ENCODE measurements around the gene ACSS1.

DNA sequence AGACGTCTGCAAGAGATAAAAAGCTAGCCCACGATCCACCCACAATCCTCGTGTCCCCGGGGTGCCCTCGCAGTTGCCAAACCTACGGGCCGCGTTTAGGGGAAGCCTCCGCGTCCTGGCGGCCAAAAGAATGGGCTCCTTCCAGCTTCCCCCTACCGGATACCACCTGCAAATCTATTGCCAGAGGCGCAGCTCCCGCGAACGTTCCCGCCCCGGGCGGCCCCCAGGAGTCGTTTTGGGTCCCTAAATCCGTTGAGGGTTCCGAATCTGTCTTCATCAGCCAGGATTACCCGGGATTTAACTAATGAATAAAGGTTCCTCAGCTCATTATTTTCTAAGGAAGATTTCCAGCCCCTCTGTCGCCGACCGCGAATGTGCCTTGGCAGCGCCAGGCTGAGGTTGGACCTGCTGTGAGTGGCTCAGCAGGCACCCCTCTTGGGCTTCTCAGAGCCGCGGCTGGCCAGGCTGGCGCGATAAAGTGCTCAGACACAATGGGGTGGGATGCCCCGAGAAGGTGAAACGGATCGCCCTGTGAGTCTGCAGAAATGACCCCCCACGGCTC is 26.8 kb upstream of the ACSS1 start:
- TF ChIP-seq, protein P1, sequence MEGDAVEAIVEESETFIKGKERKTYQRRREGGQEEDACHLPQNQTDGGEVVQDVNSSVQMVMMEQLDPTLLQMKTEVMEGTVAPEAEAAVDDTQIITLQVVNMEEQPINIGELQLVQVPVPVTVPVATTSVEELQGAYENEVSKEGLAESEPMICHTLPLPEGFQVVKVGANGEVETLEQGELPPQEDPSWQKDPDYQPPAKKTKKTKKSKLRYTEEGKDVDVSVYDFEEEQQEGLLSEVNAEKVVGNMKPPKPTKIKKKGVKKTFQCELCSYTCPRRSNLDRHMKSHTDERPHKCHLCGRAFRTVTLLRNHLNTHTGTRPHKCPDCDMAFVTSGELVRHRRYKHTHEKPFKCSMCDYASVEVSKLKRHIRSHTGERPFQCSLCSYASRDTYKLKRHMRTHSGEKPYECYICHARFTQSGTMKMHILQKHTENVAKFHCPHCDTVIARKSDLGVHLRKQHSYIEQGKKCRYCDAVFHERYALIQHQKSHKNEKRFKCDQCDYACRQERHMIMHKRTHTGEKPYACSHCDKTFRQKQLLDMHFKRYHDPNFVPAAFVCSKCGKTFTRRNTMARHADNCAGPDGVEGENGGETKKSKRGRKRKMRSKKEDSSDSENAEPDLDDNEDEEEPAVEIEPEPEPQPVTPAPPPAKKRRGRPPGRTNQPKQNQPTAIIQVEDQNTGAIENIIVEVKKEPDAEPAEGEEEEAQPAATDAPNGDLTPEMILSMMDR (IDR thresholded peaks at IDR 0.05): no peak
- TF ChIP-seq JUN (CRISPR knock-in tag; IDR thresholded peaks at IDR 0.05): no peak
- no peak for TF ChIP-seq RELA (CRISPR knock-in tag; IDR thresholded peaks at IDR 0.05; ENCODE audit: borderline replicate concordance)
- TF ChIP-seq GTF2I (CRISPR knock-in tag; conservative IDR thresholded peaks at IDR 0.05): no peak
- TF ChIP-seq, protein P2, sequence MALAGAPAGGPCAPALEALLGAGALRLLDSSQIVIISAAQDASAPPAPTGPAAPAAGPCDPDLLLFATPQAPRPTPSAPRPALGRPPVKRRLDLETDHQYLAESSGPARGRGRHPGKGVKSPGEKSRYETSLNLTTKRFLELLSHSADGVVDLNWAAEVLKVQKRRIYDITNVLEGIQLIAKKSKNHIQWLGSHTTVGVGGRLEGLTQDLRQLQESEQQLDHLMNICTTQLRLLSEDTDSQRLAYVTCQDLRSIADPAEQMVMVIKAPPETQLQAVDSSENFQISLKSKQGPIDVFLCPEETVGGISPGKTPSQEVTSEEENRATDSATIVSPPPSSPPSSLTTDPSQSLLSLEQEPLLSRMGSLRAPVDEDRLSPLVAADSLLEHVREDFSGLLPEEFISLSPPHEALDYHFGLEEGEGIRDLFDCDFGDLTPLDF (CRISPR knock-in tag; IDR thresholded peaks at IDR 0.05): no peak

Data from WTC11 (cell line).